NCI-H82 (cell line): ENCODE measurements around the gene HOXC5.
"Not testable (repeated sequence)": the region's sequence is repeated elsewhere in the genome, so short reads cannot be mapped to it uniquely, and the experiment has no call there.

Experiments used
- DNase-seq: peaks from one replicate; lab custom pipeline; 2025; lab: John Stamatoyannopoulos, UW

Gene HOXC5

GRCh38 chr12:54060975-54061778 lies 28.3 kb downstream of the HOXC5 start:
- DNase-seq: no peak

- no peak for DNase-seq
These were observed 32.8 kb downstream of the HOXC5 start for GRCh38 chr12:54065677-54066076.

GRCh38 chr12:54066408-54066807 lies 33.6 kb downstream of the HOXC5 start:
- DNase-seq: no peak

GRCh38 chr12:54068418-54069070 lies 35.7 kb downstream of the HOXC5 start:
- no peak for DNase-seq

GRCh38 chr12:54071942-54072341 lies 39.1 kb downstream of the HOXC5 start:
- no peak for DNase-seq

- DNase-seq: no peak
These were observed 41.5 kb downstream of the HOXC5 start for GRCh38 chr12:54074308-54074707.

- DNase-seq: no peak
These were observed 42.6 kb downstream of the HOXC5 start for GRCh38 chr12:54075409-54075808.

GRCh38 chr12:54075974-54076373 lies 43.1 kb downstream of the HOXC5 start:
- no peak for DNase-seq

- not testable (repeated sequence) for DNase-seq
These were observed 45.0 kb downstream of the HOXC5 start for GRCh38 chr12:54077843-54078242.

- DNase-seq: not testable (repeated sequence)
These were observed 46.3 kb downstream of the HOXC5 start for GRCh38 chr12:54079115-54079514.

GRCh38 chr12:54080008-54080924 lies 47.4 kb downstream of the HOXC5 start:
- DNase-seq: not testable (repeated sequence)

GRCh38 chr12:54081053-54081514 lies 48.2 kb downstream of the HOXC5 start:
- DNase-seq: peak; percentile 74

- DNase-seq: peak; percentile 80
These were observed 48.9 kb downstream of the HOXC5 start for GRCh38 chr12:54081581-54082396.

GRCh38 chr12:54082397-54082892 lies 49.6 kb downstream of the HOXC5 start:
- DNase-seq: peak; percentile 83
